ENCODE measurements around the gene GRIN2C.

- TF ChIP-seq CTCF (IDR thresholded peaks at IDR 0.05) (no peak), POLR2A (IDR thresholded peaks at IDR 0.05) (no peak)
Measured at GRCh38 chr17:74873874-74874614, 14.4 kb upstream of the GRIN2C start.
